Large intestine (tissue), 3 donors: ENCODE data around the gene L3MBTL2. TPM values are rescaled to one million over a fixed set of nuclear protein-coding genes. Genes with fewer than 3 reads are reported as not detected.

Experiments used
- DNase-seq, 2 donors: peaks; one replicate each; pipeline versions ENCODE4 v3.0.0 to v3.0.0-alpha.2; 2013
- H3K27ac ChIP-seq: one replicate; pipeline ENCODE4 v1.5.1; 2013; ENCODE audit warnings: low read length
- H3K27me3 ChIP-seq: 2 replicates; pipeline ENCODE4 v1.6.1; 2013; ENCODE audit warnings: low read length; ENCODE audit not compliant: control insufficient read depth, insufficient read depth
- H3K36me3 ChIP-seq: 2 replicates; pipeline ENCODE4 v1.6.1; 2013; ENCODE audit warnings: low read length; ENCODE audit not compliant: control insufficient read depth, insufficient read depth
- H3K4me1 ChIP-seq: one replicate; pipeline ENCODE4 v1.6.1; 2013; ENCODE audit warnings: low read length; ENCODE audit not compliant: control insufficient read depth, insufficient read depth
- H3K4me3 ChIP-seq: one replicate; pipeline ENCODE4 v1.5.1; 2013; ENCODE audit warnings: low read length
- H3K9me3 ChIP-seq: one replicate; pipeline ENCODE4 v1.6.1; 2013; ENCODE audit warnings: mild to moderate bottlenecking, low read depth, low read length, moderate library complexity; ENCODE audit not compliant: control insufficient read depth
- WGBS: methylation state at CpG from one replicate; pipeline ENCODE4 v1.1.5; 2013; ENCODE audit warnings: low lambda C conversion rate; ENCODE audit not compliant: insufficient coverage; 5-methylcytosine and 5-hydroxymethylcytosine counted together
- polyA plus RNA-seq: library from polyadenylated mRNA; unstranded; fragments of 120-200 nt; gene quantifications from one replicate; pipeline ENCODE4 v1.2.1, GENCODE V29; 2013

Gene L3MBTL2
- polyA plus RNA-seq, 1 donor = 17.9 TPM

DNA sequence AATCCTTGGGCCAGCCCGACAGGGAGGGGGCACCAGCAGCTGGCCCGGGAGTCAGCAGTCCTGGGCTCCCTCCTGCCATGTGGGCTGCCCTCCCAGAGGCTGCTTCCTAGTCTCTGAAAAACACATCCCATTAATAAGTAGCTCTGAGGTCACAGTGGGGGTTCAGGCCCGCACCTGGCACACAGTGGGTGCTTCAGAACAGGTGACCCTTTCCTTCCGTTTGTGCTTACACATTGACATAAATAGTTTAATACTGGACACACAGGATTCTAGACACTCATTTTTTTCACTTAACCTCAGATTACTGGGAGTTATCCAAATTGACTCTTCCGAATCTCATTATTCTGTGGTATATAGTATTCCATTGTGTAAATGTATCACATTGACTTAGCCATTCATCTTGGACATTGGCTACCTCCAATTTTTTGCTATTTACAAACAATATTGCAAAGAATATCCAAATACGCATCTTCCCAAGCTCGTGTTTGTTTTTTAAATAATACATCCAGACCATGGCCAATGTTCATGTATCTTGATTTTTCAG lies 36.1 kb downstream of the L3MBTL2 start:
- Histone ChIP-seq H3K4me3 (no peak overlapping the region), H3K4me1 (peaks cover 6% of the 10 kb centered on the region), H3K36me3 (peaks cover 12% of the 10 kb centered on the region), H3K27me3 (no peaks in the 10 kb centered on the region), H3K9me3 (no peaks in the 10 kb centered on the region), H3K27ac (no peak overlapping the region)
- DNase-seq = no peak
- 75% methylated on average over 2 of the region's 7 CpGs for WGBS

DNA sequence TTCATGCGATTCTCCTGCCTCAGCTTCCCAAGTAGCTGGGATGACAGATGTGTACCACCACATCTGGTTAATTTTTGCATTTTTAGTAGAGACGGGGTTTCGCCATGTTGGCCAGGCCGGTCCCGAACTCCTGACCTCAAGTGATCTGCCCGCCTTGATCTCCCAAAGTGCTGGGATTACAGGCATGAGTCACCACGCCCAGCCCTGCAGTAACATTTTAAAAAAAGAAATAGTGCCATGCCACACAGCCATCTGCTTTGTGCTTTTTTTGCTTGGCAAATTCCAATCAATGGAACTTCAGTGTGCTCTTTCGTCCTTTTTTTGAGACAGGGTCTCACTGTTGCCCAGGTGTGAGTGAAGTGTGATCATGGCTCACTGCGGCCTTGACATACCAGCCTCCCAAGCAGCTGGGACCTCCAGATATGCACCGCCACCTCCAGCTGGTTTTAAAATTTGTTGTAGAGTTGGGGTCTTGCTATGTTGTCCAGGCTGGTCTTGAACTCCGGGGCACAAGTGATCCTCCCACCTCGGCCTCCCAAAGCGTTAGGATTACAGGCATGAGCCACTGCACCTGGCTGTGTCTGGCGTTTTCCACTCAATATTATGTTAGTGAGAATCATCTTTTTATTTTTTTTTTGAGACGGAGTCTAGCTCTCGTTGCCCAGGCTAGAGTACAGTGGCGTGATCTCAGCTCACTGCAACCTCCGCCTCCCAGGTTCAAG lies 37.4 kb downstream of the L3MBTL2 start:
- no CpG with 5 or more reads among the region's 18 CpGs for WGBS

DNA sequence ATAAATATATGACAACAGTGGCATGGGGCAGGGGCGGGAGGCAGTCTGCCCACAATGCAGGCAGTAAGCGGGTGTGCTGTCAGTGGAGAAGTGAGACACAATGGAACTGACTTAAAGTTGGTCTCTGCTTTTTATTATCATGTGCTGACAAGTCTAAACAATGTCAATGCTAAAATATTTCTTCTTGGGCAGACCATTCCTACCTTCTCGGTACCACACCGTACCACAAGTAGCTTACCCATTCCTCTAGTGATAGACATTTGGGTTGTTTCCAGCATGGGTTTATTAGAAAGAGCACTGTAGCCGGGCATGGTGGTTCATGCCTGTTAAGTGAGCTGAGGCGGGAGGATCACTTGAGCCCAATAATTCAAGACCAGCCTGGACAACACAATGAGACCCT lies 38.2 kb downstream of the L3MBTL2 start:
- Histone ChIP-seq H3K4me3 (no peak overlapping the region), H3K27ac (no peak overlapping the region), H3K36me3 (peaks cover 30% of the 10 kb centered on the region), H3K9me3 (no peaks in the 10 kb centered on the region), H3K27me3 (no peaks in the 10 kb centered on the region), H3K4me1 (no peaks in the 10 kb centered on the region)
- DNase-seq = no peak
- no CpG with 5 or more reads among the region's 6 CpGs for WGBS

More for the DNA sequence above, 37.4 kb downstream of the L3MBTL2 start:
- no peaks in the 10 kb centered on the region for H3K4me1 ChIP-seq
- H3K36me3 ChIP-seq = peaks cover 22% of the 10 kb centered on the region
- DNase-seq = no peak
- no peaks in the 10 kb centered on the region for H3K27me3 ChIP-seq
- no peaks in the 10 kb centered on the region for H3K9me3 ChIP-seq
- no peak overlapping the region for H3K27ac ChIP-seq
- H3K4me3 ChIP-seq = no peak overlapping the region

DNA sequence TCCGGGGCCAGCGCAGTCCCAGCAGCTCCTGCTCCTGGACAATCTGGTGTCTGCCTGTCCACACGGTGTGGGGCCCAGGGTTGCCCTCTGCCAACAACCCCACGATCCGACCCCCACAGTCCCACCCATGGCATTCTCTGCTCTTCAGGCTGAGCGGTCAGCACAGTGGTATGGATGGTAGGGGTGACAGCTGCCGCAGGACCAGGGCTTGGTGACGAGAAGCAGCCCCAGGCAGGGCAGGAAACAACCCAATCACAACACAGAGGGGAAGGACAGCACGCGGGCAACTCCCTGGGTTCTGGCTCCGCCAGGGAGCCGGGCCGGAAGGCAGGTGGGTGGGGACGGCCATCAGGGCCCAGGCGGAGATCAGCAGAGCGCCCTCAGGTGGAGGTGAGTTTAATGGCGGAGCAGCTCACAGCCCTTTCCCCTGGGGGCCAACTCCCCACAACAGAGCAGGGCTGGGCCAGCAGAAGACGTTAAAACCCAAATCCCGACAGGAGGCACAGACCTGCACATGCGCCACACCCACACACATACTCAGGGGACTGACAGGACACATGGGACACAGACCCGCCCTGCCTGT lies 40.9 kb downstream of the L3MBTL2 start:
- H3K27ac ChIP-seq = no peak overlapping the region
- H3K27me3 ChIP-seq = no peaks in the 10 kb centered on the region
- no peaks in the 10 kb centered on the region for H3K9me3 ChIP-seq
- no CpG with 5 or more reads among the region's 21 CpGs for WGBS
- H3K36me3 ChIP-seq = peaks cover 56% of the 10 kb centered on the region
- no peak overlapping the region for H3K4me3 ChIP-seq
- no peaks in the 10 kb centered on the region for H3K4me1 ChIP-seq
- no peak for DNase-seq

DNA sequence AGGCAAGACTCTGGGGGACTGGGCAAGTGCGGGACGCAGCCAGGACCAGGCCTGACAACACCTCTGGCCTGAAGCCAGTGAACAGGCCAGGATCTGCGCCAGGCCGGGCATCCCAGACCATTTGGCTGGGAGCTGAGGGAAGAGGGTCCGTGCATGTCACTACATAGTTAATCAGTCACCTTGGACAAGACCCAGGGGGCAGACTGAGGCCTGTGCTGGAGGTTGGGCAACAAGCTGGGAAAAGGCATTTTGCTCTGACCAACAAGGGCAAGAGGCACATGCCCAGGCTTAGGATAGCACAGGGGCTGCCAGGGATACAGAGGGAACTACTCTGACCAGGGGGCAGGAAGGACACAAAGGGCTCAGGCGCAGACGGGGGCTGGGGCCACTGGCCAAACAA lies 42.6 kb downstream of the L3MBTL2 start:
- no peaks in the 10 kb centered on the region for H3K9me3 ChIP-seq
- H3K4me1 ChIP-seq = no peaks in the 10 kb centered on the region
- H3K27me3 ChIP-seq = no peaks in the 10 kb centered on the region
- H3K4me3 ChIP-seq = no peak overlapping the region
- no peak for DNase-seq
- no peak overlapping the region for H3K27ac ChIP-seq
- no CpG with 5 or more reads among the region's 7 CpGs for WGBS
- H3K36me3 ChIP-seq = peaks cover 71% of the 10 kb centered on the region

DNA sequence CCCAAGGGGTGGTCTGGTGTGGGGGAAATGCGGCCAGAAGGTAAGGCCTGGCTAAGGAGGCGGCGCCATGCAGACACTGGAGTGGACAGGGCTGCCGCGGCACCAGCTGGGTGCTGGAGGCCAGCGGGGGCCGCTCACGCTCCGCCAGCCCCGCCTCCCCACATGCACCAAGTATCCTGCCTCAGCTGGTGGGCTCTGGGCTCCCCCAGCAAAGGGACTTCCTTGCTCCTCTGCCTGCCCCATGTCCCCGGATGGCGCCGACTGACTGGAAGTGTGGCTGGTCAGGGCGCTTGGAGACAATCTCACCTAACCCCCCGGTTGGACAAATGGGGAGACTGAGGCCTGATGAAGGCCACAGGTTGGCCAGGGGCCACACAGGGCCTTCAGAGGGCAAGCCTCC lies 43.2 kb downstream of the L3MBTL2 start:
- no peaks in the 10 kb centered on the region for H3K9me3 ChIP-seq
- no peaks in the 10 kb centered on the region for H3K27me3 ChIP-seq
- no peaks in the 10 kb centered on the region for H3K4me1 ChIP-seq
- H3K4me3 ChIP-seq = no peak overlapping the region
- no peak for DNase-seq
- no peak overlapping the region for H3K27ac ChIP-seq
- peaks cover 77% of the 10 kb centered on the region for H3K36me3 ChIP-seq
- WGBS = no CpG with 5 or more reads among the region's 15 CpGs

DNA sequence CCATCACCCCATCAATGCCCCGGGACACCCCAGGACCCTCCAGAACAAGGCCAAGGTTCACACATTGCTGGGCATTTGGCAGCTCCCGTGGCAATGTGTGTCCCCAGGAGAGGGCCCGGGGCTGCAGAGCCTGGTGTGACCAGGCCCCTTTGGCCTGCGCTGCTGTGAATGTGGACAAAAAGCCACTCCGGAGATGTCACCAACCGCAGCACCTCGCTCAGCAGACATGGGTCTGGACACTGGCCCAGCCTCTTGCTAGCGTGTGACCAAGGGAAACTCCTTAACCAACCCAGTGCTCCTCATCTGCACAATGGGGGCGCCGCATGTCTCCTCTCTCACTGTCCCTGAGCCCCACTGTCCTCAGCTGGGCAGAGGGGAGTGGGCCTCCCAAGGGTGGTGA lies 43.6 kb downstream of the L3MBTL2 start:
- Histone ChIP-seq H3K4me3 (no peak overlapping the region), H3K27ac (no peak overlapping the region), H3K9me3 (no peaks in the 10 kb centered on the region), H3K36me3 (peaks cover 79% of the 10 kb centered on the region), H3K4me1 (no peaks in the 10 kb centered on the region), H3K27me3 (no peaks in the 10 kb centered on the region)
- DNase-seq = no peak
- WGBS = no CpG with 5 or more reads among the region's 10 CpGs

DNA sequence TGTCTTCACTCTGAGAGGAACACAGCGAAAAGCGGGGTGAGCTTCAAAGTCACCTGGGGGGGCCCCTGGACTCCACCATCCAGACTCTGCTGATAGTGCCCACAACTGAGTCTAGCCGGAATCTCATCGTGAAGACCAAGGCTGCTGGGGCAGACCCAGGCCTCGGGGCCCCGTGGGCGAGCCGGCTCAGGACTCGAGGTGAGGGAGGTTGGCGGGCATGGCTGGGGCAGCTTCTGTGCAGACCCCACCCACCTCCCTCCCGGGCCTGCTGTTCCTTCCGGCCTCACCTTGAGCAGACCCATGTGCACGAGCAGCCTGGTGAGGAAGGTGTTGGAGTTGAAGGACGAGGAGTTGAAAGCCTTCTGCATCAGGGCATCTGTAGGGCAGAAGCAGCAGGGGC lies 44.3 kb downstream of the L3MBTL2 start:
- Histone ChIP-seq H3K4me1 (no peaks in the 10 kb centered on the region), H3K36me3 (peaks cover 84% of the 10 kb centered on the region), H3K4me3 (no peak overlapping the region), H3K9me3 (no peaks in the 10 kb centered on the region), H3K27me3 (no peaks in the 10 kb centered on the region), H3K27ac (no peak overlapping the region)
- DNase-seq = no peak
- WGBS = no CpG with 5 or more reads among the region's 14 CpGs

DNA sequence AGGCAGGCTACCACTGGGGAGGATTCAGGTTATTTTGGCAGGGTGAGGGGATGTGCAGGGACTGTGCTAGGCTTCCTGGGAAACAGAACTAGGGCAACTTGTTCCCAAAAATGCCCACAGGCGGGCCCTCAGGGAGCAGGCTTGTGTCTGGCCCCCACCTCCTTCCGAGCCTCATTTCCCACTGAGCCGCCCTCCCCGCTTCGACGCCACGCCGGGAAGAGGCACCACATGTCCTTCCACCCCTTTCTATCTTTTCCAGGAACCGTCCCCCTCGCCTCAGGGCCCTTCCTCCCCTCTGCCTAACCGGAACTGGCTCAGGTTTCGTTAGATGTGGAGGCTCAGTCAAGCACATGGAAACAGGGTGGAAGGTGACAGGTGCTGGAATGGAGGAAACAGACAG lies 45.0 kb downstream of the L3MBTL2 start:
- Histone ChIP-seq H3K4me1 (no peaks in the 10 kb centered on the region), H3K27me3 (no peaks in the 10 kb centered on the region), H3K36me3 (peaks cover 88% of the 10 kb centered on the region), H3K4me3 (no peak overlapping the region), H3K9me3 (no peaks in the 10 kb centered on the region), H3K27ac (no peak overlapping the region)
- WGBS = no CpG with 5 or more reads among the region's 12 CpGs
- no peak for DNase-seq

DNA sequence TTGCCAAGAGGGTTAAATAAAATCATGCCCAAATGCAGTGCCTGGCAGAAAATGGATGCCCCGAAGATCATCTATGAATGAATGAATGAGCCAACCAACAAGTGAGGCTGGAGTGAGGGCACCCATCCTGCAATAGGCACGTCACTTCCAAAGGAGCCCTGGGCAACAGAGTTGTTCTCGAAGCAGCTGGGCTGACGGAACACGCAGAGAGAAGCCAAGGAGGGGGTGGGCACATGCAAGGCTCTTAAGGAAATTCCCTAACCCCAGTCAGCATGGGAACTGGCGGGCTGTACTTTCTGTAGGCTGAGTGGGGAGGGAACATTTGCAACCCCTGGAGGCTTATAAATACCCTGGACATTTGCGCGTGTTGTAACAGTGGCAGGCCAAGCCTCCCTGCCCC lies 47.3 kb downstream of the L3MBTL2 start:
- no peaks in the 10 kb centered on the region for H3K27me3 ChIP-seq
- no peak overlapping the region for H3K4me3 ChIP-seq
- peaks cover 89% of the 10 kb centered on the region for H3K36me3 ChIP-seq
- no CpG with 5 or more reads among the region's 8 CpGs for WGBS
- no peak for DNase-seq
- H3K9me3 ChIP-seq = no peaks in the 10 kb centered on the region
- no peak overlapping the region for H3K27ac ChIP-seq
- H3K4me1 ChIP-seq = no peaks in the 10 kb centered on the region

DNA sequence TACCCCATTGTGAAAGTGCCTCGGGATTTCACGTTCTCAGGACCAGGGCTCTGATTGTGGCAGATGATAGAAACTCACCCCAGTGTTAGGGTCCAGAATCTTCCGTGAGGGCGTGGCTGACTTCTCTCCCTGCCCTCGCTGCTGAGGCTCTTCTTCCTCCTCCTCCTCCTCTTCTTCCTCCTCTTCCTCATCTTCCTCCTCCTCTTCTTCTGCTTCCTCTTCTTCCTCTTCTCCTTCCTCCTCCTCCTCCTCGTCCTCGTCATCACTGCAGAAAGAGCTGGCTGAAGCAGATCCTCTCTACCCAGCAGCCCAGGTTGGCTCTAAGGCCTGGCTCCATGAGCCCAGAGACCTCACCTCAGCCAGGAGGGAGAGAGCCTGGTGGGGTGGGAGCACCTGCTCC lies 49.1 kb downstream of the L3MBTL2 start:
- 83% methylated on average over 3 of the region's 7 CpGs for WGBS
- Histone ChIP-seq H3K4me1 (no peaks in the 10 kb centered on the region), H3K27ac (no peak overlapping the region), H3K4me3 (no peak overlapping the region), H3K9me3 (no peaks in the 10 kb centered on the region), H3K27me3 (no peaks in the 10 kb centered on the region), H3K36me3 (peaks cover 89% of the 10 kb centered on the region)
- DNase-seq = no peak
